ENCODE results near the gene KRTAP12-4.

KRTAP12-4 gene

GRCh38 chr21:44684483-44684882, 30.0 kb upstream of the KRTAP12-4 start:
- TF ChIP-seq CTCF (conservative IDR thresholded peaks at IDR 0.05; ENCODE audit: low read length): no peak
- DNase-seq (ENCODE audit: low read depth): no peak
- H3K4me3 ChIP-seq (ENCODE audit: low read length): no peak overlapping the region

- no peak for DNase-seq (ENCODE audit: low read depth)
- no peak overlapping the region for H3K4me3 ChIP-seq (ENCODE audit: low read length)
- no peak for TF ChIP-seq CTCF (conservative IDR thresholded peaks at IDR 0.05; ENCODE audit: low read length)
Measured at GRCh38 chr21:44684077-44684476, 29.6 kb upstream of the KRTAP12-4 start.

GRCh38 chr21:44682580-44683151, 28.2 kb upstream of the KRTAP12-4 start:
- no peak for TF ChIP-seq CTCF (conservative IDR thresholded peaks at IDR 0.05; ENCODE audit: low read length)
- no peak overlapping the region for H3K4me3 ChIP-seq (ENCODE audit: low read length)
- no peak for DNase-seq (ENCODE audit: low read depth)

- DNase-seq (ENCODE audit: low read depth): no peak
- no peak within 1 kb of the TSS for H3K4me3 ChIP-seq (ENCODE audit: low read length)
- no peak for TF ChIP-seq CTCF (conservative IDR thresholded peaks at IDR 0.05; ENCODE audit: low read length)
Measured at GRCh38 chr21:44681861-44682579, 27.6 kb upstream of the KRTAP12-4 start, which contains the start of gene KRTAP12-1. KRTAP12-1 (minus strand) TSS chr21:44682163; CDS start chr21:44682123, 40 bp downstream.

- no peak overlapping the region for H3K4me3 ChIP-seq (ENCODE audit: low read length)
- DNase-seq (ENCODE audit: low read depth): no peak
- no peak for TF ChIP-seq CTCF (conservative IDR thresholded peaks at IDR 0.05; ENCODE audit: low read length)
Measured at GRCh38 chr21:44681152-44681551, 26.7 kb upstream of the KRTAP12-4 start.

- H3K4me3 ChIP-seq (ENCODE audit: low read length): no peak overlapping the region
- DNase-seq (ENCODE audit: low read depth): no peak
- no peak for TF ChIP-seq CTCF (conservative IDR thresholded peaks at IDR 0.05; ENCODE audit: low read length)
Measured at GRCh38 chr21:44677881-44678280, 23.4 kb upstream of the KRTAP12-4 start.

GRCh38 chr21:44671911-44672310, 17.5 kb upstream of the KRTAP12-4 start:
- H3K4me3 ChIP-seq (ENCODE audit: low read length): no peak overlapping the region
- no peak for DNase-seq (ENCODE audit: low read depth)
- TF ChIP-seq CTCF (conservative IDR thresholded peaks at IDR 0.05; ENCODE audit: low read length): no peak

Measured in AG10803 (cell line).